K562 (cell line): ENCODE results near the gene NR5A1. TPM values are rescaled to one million over a fixed set of nuclear protein-coding genes. Genes with fewer than 3 reads are reported as not detected.

Source experiments
- ATAC-seq: fragments of 200-7000 bp; cut with Tn5 transposase; 3 replicates; pipeline ENCODE4 v1.9.1; 2020; ENCODE audit warnings: moderate library complexity
- BruUV-seq: library from RNA; stranded (reverse); fragments of 400-500 nt; replicated peaks from 2 replicates; lab custom pipeline; 2021; lab: Mats Ljungman, UMichigan
- CTCF ChIA-PET: fragments of 300-600 bp; formaldehyde crosslinking; extraction: SDS; loops from one replicate; lab custom pipeline; 2021; ENCODE audit warnings: low intra/inter-chr PET ratio; lab: Yijun Ruan, JAX
- POLR2A ChIA-PET: fragments of 300-600, 350-650 bp; sonication (Branson Sonifier 250); formaldehyde crosslinking; extraction: SDS; loops from one replicate; lab custom pipeline; 2021; ENCODE audit warnings: antibody characterized with exemption, inconsistent platforms; lab: Yijun Ruan, JAX
- DNase-seq, 4 experiments: peaks; one replicate each; pipeline versions ENCODE4 v3.0.0 to v3.0.0-alpha.2; 2011 to 2018; ENCODE audit warnings: low spot score in 3 of 4, mixed read lengths in 3 of 4; ENCODE audit errors: extremely low read depth in 1 of 4
- FAIRE-seq: peaks from 2 replicates; lab custom pipeline; 2011; peaks lifted over from hg19 to GRCh38; lab: Jason Lieb, UNC
- H2AFZ ChIP-seq: 2 replicates; pipeline ENCODE4 v1.6.0; 2011; ENCODE audit warnings: low read depth, low read length, control low read depth, inconsistent platforms
- H3K27ac ChIP-seq: fragments of 200-600 bp; 3 replicates; pipeline ENCODE4 v1.8.0; 2011; ENCODE audit warnings: low read depth, mild to moderate bottlenecking, control low read depth, inconsistent platforms, low read length, moderate library complexity, mixed read lengths; ENCODE audit errors: extremely low read depth
- H3K27me3 ChIP-seq, 2 experiments: fragments of 300-600 bp in 1 of 2; 2 replicates in 1 of 2; 3 replicates in 1 of 2; pipeline versions ENCODE4 v1.6.0 to v1.8.0; 2011; ENCODE audit warnings: inconsistent platforms in 2 of 2, low read length in 2 of 2, mild to moderate bottlenecking in 1 of 2, mixed read lengths in 1 of 2, moderate library complexity in 1 of 2; ENCODE audit not compliant: control insufficient read depth in 2 of 2, insufficient read depth in 2 of 2
- H3K36me3 ChIP-seq: fragments of 300-600 bp; 3 replicates; pipeline ENCODE4 v1.8.0; 2011; ENCODE audit warnings: mild to moderate bottlenecking, low read length, inconsistent platforms; ENCODE audit not compliant: control insufficient read depth, insufficient read depth
- H3K4me1 ChIP-seq, 2 experiments: fragments of 200-600 bp in 1 of 2; replicated peaks in 1 of 2; 2 replicates in 1 of 2; 3 replicates in 1 of 2; pipeline versions ENCODE4 v1.5.1 to v1.8.0; 2011; ENCODE audit warnings: inconsistent platforms in 2 of 2, low read length in 2 of 2, mild to moderate bottlenecking in 1 of 2, mixed read lengths in 1 of 2, moderate library complexity in 1 of 2; ENCODE audit not compliant: control insufficient read depth in 2 of 2, insufficient read depth in 2 of 2
- H3K4me2 ChIP-seq: 2 replicates; pipeline ENCODE4 v1.6.1; 2011; ENCODE audit warnings: low read length, control low read depth, inconsistent platforms, mixed read lengths; ENCODE audit not compliant: insufficient read depth
- H3K4me3 ChIP-seq: fragments of 200-600 bp; sonication (generic), shearing (Covaris generic); 2 replicates; pipeline ENCODE4 v1.5.1; 2016; ENCODE audit warnings: control low read depth, inconsistent platforms
- H3K79me2 ChIP-seq: fragments of 200-600 bp; 3 replicates; pipeline ENCODE4 v1.8.0; 2011; ENCODE audit warnings: low read length, inconsistent platforms; ENCODE audit not compliant: control insufficient read depth, insufficient read depth
- H3K9ac ChIP-seq, 2 experiments: 2 replicates each; pipeline versions ENCODE4 v1.6.0 to v1.6.1; 2011; ENCODE audit warnings: low read depth in 2 of 2, low read length in 2 of 2, control low read depth in 1 of 2, inconsistent platforms in 1 of 2, mild to moderate bottlenecking in 1 of 2, mixed read lengths in 1 of 2; ENCODE audit not compliant: insufficient read depth in 1 of 2
- H3K9me1 ChIP-seq: one replicate; pipeline ENCODE4 v1.6.0; 2011; ENCODE audit warnings: inconsistent platforms, mild to moderate bottlenecking, low read length, moderate library complexity; ENCODE audit not compliant: control insufficient read depth, insufficient read depth
- H3K9me3 ChIP-seq: replicated peaks from 2 replicates; pipeline ENCODE4 v1.5.1; 2011; ENCODE audit warnings: low read depth, low read length, inconsistent platforms; ENCODE audit not compliant: control insufficient read depth, insufficient read depth
- H4K20me1 ChIP-seq: replicated peaks from 2 replicates; pipeline ENCODE4 v1.6.1; 2011; ENCODE audit warnings: low read length, inconsistent platforms, mixed read lengths; ENCODE audit not compliant: control insufficient read depth, insufficient read depth
- BCOR ChIP-seq: fragments of 450-650 bp; IDR thresholded peaks from 2 replicates; pipeline ENCODE4 v1.6.1; 2016
- KDM1A ChIP-seq, 2 experiments: fragments of 450-650 bp; IDR thresholded peaks; 2 replicates each; pipeline ENCODE4 v1.6.1; 2016; ENCODE audit warnings: mild to moderate bottlenecking in 2 of 2
- MNT ChIP-seq, 2 experiments: fragments of 450-650 bp; conservative IDR thresholded peaks; 2 replicates each; pipeline ENCODE4 v1.6.1; 2017; ENCODE audit warnings: mild to moderate bottlenecking in 2 of 2, moderate library complexity in 2 of 2
- SRSF3 ChIP-seq: fragments of 200-400 bp; formaldehyde crosslinking; IDR thresholded peaks from 2 replicates; pipeline ENCODE4 v1.6.1; 2016; ENCODE audit warnings: mild to moderate bottlenecking, low read length, moderate library complexity; ENCODE audit not compliant: insufficient read depth
- TCF3 ChIP-seq: sonication (generic); formaldehyde crosslinking; IDR thresholded peaks from 2 replicates; pipeline ENCODE4 v1.4.0; 2020; ENCODE audit warnings: mild to moderate bottlenecking, missing genetic modification reagents
- TCF7L2 ChIP-seq: fragments of 150-350 bp; IDR thresholded peaks from 2 replicates; pipeline ENCODE4 v1.6.1; 2016; ENCODE audit warnings: low read depth, mild to moderate bottlenecking, low read length, moderate library complexity
- ZBTB11 ChIP-seq, 3 experiments: fragments of 200-800 bp in 1 of 3; fragments of 250-450 bp in 1 of 3; fragments of 450-650 bp in 1 of 3; sonication (Bioruptor Pico) in 1 of 3; sonication (Bioruptor generic) in 1 of 3; formaldehyde crosslinking in 1 of 3; IDR thresholded peaks; 2 replicates each; pipeline versions ENCODE4 v1.6.1 to v1.8.0; 2016 to 2022; ENCODE audit warnings: mild to moderate bottlenecking in 2 of 3, missing genetic modification characterization in 2 of 3, missing compliant biosample characterization in 1 of 3, moderate library complexity in 1 of 3
- ZNF12 ChIP-seq: sonication (generic); formaldehyde crosslinking; IDR thresholded peaks from 2 replicates; pipeline ENCODE4 v1.4.0; 2020; ENCODE audit warnings: mild to moderate bottlenecking, missing genetic modification reagents
- WGBS: fragments of 100-300 bp; shearing (Covaris generic); methylation state at CpG from one replicate; pipeline ENCODE4 v1.1.6; 2016; ENCODE audit warnings: low coverage, mixed read lengths; ENCODE audit not compliant: insufficient coverage; ENCODE audit errors: missing lambda C conversion rate; 5-methylcytosine and 5-hydroxymethylcytosine counted together
- in situ Hi-C: fragments of 300-500 bp; cut with MboI; formaldehyde crosslinking; loops from 4 replicates; pipeline ENCODE4 v1.15.0; 2018; ENCODE audit warnings: inconsistent platforms, mixed read lengths
- intact Hi-C: fragments of 100-400 bp; cut with micrococcal nuclease; formaldehyde crosslinking; loops from 2 replicates; pipeline ENCODE4 v1.14.2; 2022
- polyA plus RNA-seq, 8 experiments: library from polyadenylated mRNA; depleted of rRNA in 4 of 8; stranded (reverse) in 5 of 8; unstranded in 3 of 8; fragments of >200 nt; fragmentation: Nextera tagmentation in 2 of 8; fragmentation: Illumina TruSeq in 1 of 8; extraction: Ambion mirVana in 2 of 8; extraction: Trizol in 1 of 8; gene quantifications; 2 replicates each; pipeline versions ENCODE4 v1.2.1 to v1.2.3, GENCODE V29; 2011 to 2014; ENCODE audit warnings: inconsistent platforms in 1 of 8, missing spikeins in 1 of 8
- total RNA-seq, 7 experiments: library from RNA; depleted of rRNA in 6 of 7; stranded (reverse); fragments of >200 nt in 6 of 7; fragmentation: Illumina TruSeq in 2 of 7; extraction: Trizol in 2 of 7; gene quantifications; 2 replicates each; pipeline versions ENCODE4 v1.2.1 to v1.2.3, GENCODE V29; 2011 to 2021; ENCODE audit warnings: low replicate concordance in 1 of 7
- TF ChIP-seq, protein P1 (sequence below): fragments of 200-800 bp; sonication (Bioruptor generic); IDR thresholded peaks from 2 replicates; pipeline ENCODE4 v1.6.1; 2016; ENCODE audit warnings: missing genetic modification characterization, missing compliant biosample characterization

The NR5A1 gene
- total and polyA plus RNA-seq, 9 of the 15 experiments (the other 6 are each of a cell fraction or from before 2014, with no cell fraction given) = 0.11 to 0.32 (median 0.20) TPM; not detected in 6

DNA sequence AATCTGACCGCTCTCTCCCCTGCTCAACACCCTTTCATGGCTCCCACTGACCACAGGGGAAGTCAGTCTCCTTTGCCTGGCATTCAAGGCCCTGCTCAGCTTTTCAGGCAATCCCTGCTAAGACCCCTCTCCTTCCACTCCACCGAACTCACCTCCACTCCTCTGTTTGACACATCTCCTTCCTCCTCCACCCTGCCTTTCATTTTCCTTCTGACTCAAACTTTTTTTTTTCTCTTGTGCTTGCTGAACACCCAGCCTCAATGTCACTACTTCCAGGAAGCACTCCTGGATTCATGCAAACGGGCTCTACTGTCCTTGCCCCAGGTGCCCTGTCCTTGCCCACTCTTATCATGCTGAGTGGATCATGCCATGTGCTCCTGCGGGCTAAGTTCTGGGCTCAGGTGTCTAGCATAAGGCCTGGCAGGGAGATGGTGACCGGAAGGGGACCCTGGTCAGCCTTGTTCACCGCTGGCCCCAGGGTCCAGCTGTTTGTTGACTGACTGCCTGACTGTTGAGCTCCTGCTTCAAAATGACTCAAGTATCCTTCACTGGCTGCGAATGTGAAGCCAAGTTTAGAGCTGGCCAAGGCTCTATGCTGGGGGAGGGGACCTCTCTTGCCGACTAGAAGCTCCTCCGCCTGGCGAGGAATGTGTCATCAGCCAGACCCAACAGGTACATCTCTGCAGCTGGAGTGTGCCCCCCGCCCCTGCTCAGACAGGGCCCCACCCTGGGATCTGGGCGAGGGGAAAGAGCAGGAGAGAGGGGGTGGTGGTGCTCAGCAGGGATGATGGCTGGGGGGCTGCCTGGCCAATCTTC lies 6.2 kb downstream of the NR5A1 start:
- ChIA-PET CTCF (no interaction called here), POLR2A (interaction anchor here (1.1 to 1.5 kb wide), 3 partner anchors 8 to 14 kb away, joined by 4 to 6 read pairs (median 6); no protein-coding TSS in a partner anchor)
- no peaks in the 10 kb centered on the region for H3K9me3 ChIP-seq
- 0 out of 4 replicates have a peak overlapping the region, but pooled peaks of 1 of the 2 experiments have one; percentile 52 for H3K9ac ChIP-seq
- H3K4me3 ChIP-seq = no peak overlapping the region
- H3K4me1 ChIP-seq = peaks cover 0 to 47% of the 10 kb centered on the region in 2 experiments; a peak in 3 of 5 replicates
- intact Hi-C loops (no loop called here), in situ Hi-C loops (no loop called here)
- peaks cover 20% of the 10 kb centered on the region; the same call in 1 of the 2 replicates for H4K20me1 ChIP-seq
- DNase-seq (no peak), FAIRE-seq (no peak), ATAC-seq (no peak)
- H3K4me2 ChIP-seq = no peak overlapping the region
- no peaks in the 10 kb centered on the region for H3K9me1 ChIP-seq
- no peaks in the 10 kb centered on the region for H3K79me2 ChIP-seq
- WGBS = 13% methylated on average over 11 of the region's 12 CpGs
- peaks cover 32 to 75% of the 10 kb centered on the region in 2 experiments; a peak in 4 of 5 replicates for H3K27me3 ChIP-seq
- BruUV-seq = no TSS peak
- H3K36me3 ChIP-seq = no peaks in the 10 kb centered on the region
- H2AFZ ChIP-seq = no peak overlapping the region
- no peak overlapping the region for H3K27ac ChIP-seq
- TF ChIP-seq, protein P1, sequence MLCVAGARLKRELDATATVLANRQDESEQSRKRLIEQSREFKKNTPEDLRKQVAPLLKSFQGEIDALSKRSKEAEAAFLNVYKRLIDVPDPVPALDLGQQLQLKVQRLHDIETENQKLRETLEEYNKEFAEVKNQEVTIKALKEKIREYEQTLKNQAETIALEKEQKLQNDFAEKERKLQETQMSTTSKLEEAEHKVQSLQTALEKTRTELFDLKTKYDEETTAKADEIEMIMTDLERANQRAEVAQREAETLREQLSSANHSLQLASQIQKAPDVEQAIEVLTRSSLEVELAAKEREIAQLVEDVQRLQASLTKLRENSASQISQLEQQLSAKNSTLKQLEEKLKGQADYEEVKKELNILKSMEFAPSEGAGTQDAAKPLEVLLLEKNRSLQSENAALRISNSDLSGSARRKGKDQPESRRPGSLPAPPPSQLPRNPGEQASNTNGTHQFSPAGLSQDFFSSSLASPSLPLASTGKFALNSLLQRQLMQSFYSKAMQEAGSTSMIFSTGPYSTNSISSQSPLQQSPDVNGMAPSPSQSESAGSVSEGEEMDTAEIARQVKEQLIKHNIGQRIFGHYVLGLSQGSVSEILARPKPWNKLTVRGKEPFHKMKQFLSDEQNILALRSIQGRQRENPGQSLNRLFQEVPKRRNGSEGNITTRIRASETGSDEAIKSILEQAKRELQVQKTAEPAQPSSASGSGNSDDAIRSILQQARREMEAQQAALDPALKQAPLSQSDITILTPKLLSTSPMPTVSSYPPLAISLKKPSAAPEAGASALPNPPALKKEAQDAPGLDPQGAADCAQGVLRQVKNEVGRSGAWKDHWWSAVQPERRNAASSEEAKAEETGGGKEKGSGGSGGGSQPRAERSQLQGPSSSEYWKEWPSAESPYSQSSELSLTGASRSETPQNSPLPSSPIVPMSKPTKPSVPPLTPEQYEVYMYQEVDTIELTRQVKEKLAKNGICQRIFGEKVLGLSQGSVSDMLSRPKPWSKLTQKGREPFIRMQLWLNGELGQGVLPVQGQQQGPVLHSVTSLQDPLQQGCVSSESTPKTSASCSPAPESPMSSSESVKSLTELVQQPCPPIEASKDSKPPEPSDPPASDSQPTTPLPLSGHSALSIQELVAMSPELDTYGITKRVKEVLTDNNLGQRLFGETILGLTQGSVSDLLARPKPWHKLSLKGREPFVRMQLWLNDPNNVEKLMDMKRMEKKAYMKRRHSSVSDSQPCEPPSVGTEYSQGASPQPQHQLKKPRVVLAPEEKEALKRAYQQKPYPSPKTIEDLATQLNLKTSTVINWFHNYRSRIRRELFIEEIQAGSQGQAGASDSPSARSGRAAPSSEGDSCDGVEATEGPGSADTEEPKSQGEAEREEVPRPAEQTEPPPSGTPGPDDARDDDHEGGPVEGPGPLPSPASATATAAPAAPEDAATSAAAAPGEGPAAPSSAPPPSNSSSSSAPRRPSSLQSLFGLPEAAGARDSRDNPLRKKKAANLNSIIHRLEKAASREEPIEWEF = no peak
- TF ChIP-seq SRSF3 (no peak), TCF7L2 (no peak), KDM1A (IDR thresholded peaks at IDR 0.05) (no peak), BCOR (0 out of 2 replicates have a peak, but pooled peaks have one; percentile 61), TCF3 (no peak), ZBTB11 (CRISPR knock-in tag; IDR thresholded peaks at IDR 0.05) (no peak), ZNF12 (CRISPR knock-in tag) (no peak), MNT (conservative IDR thresholded peaks at IDR 0.05) (no peak)
